GM19395 (cell line): ENCODE data around the gene IMMP2L.
A peak's percentile ranks its signal among the peaks of the same experiment; 100 is the strongest.

ENCODE experiments used
- ATAC-seq: cut with Tn5 transposase; IDR thresholded peaks from one replicate; pipeline ENCODE4 v1.9.1; 2021; ENCODE audit warnings: mild to moderate bottlenecking, moderate library complexity; ENCODE audit not compliant: unreplicated experiment

IMMP2L gene

GRCh38 chr7:111018960-111019736 lies 543.1 kb downstream of the IMMP2L start:
- no peak for ATAC-seq

DNA sequence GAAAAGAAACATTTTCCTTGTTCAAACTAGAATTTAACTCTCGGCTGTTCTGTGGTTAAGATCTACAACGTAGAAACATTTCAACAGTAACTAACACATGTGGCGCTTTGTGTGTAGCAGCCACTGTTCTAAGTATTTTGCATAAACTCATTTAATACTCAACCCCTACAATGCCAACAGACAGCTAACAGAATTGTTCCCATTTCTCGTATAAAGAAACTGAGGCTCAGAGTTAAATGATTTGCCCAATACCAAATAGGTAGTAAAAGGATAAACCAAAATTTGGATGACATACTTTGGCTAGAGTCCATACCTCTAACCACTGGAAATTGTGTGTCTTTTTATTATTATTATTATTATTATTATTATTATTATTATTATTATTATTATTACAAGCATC lies 543.8 kb downstream of the IMMP2L start:
- ATAC-seq, result no peak

- no peak for ATAC-seq
These were observed 548.2 kb downstream of the IMMP2L start for GRCh38 chr7:111014079-111014478.

- peak; percentile 98 for ATAC-seq
These were observed 549.3 kb downstream of the IMMP2L start for GRCh38 chr7:111012799-111013675.

GRCh38 chr7:111012149-111012548 lies 550.1 kb downstream of the IMMP2L start:
- no peak for ATAC-seq

DNA sequence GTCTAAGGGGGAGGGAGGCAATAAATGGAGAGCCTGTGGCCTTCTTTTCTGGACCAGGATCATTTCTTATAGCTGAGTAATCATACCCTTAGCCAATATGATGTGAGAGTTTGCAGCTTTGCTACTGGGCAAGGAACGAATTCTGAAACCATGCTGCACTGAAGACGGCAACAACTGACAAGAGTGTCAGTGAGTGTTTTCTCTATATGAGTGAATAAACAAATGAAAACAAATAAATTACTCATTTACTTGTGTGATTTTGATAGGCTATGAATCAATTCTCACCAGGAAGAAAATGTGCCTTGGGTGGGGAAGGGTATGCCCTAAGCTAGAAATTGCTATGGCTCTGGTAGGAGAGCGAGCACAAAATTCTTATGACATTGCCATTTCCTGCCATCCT lies 550.8 kb downstream of the IMMP2L start:
- no peak for ATAC-seq

DNA sequence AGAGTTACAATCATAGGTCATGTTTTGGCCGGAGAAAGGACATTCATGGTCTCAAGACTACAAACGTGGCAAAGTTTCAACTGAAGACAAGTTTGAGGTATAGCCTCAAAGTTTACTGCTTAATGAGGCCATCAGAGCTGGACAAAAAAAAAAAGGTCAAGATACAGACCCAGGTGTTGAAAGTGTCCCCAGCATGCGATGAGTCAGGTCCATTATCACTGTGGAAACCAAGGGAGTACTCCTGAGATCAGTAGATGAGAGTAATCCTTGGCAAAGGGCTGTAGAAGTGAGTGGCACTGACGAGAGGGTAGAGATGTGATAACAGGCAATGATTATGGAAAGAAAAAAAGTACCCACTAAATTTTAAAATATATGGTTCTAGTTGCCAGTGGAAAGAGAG lies 551.5 kb downstream of the IMMP2L start:
- ATAC-seq, result no peak

DNA sequence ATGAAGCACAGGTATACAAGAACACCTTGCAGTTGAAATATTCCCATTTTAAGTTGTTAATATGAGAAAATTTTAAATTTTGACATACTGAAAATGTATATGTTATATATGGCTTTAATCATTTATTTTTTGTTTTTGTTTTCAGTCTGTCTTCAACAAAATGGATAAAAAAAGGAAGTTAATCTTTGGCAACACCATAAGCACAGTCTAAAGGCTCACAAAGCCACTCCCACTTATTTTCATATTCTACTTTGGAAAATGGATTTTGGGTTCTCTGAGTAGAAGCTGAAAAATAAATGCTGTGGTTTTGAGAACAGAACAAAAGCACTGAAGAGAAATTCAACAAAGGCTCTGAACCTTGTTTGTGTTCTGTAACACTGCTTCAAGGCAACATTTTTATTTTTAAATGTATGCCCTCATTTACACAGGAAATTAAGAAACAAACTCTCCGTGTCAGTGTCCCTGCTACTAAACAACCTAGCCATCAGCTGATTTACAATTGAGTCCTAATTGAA lies 552.7 kb downstream of the IMMP2L start:
- ATAC-seq, result no peak

GRCh38 chr7:111006691-111007090 lies 555.6 kb downstream of the IMMP2L start:
- ATAC-seq, result no peak

- no peak for ATAC-seq
These were observed 556.3 kb downstream of the IMMP2L start for GRCh38 chr7:111006040-111006439.

- no peak for ATAC-seq
These were observed 556.8 kb downstream of the IMMP2L start for GRCh38 chr7:111005445-111005844.

DNA sequence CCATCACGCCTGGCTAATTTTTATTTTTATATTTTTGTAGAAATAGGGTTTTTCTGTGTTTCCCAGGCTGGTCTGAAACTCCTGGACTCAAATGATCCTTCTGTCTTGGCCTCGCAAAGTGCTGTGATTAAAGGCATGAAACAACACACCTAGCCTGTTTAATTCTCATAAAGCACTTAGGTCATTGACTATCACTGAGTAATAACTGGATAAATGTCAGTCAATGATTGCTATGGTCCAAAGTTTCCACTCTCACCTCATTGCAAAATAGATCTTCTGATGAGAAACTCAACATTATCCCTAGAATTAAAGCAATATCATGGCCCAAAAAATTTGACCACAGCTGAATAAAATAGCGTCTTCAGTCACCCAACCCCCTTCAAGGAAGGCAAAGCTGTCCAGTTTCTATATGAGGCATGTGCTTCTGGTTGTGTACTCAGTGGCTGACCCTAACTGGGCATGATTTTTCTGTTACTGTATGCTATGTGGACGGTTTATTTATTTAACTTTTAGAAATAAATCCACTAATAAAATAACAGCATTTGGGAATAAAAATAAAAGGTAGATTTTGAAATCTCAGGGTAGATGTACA lies 557.9 kb downstream of the IMMP2L start:
- no peak for ATAC-seq

DNA sequence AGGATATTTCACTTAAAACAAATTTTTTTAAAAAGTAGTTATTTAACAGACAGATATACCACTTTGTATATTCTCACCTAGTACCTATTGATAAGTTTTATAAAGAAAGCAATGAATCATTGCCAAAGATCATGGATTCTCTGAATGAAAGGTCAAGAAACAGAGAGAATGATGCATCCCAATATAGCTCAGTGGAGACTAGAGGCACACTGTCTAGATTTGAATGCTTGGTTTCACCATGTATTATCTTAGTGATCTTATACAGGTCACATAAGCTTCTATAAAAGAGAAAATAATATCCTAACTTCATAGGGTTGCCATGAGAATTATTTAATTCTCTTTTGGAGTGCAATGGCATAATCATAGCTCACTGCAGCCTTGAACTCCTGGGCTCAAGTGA lies 558.4 kb downstream of the IMMP2L start:
- ATAC-seq, result no peak

GRCh38 chr7:110994028-110994967 lies 568.0 kb downstream of the IMMP2L start:
- ATAC-seq, result no peak

DNA sequence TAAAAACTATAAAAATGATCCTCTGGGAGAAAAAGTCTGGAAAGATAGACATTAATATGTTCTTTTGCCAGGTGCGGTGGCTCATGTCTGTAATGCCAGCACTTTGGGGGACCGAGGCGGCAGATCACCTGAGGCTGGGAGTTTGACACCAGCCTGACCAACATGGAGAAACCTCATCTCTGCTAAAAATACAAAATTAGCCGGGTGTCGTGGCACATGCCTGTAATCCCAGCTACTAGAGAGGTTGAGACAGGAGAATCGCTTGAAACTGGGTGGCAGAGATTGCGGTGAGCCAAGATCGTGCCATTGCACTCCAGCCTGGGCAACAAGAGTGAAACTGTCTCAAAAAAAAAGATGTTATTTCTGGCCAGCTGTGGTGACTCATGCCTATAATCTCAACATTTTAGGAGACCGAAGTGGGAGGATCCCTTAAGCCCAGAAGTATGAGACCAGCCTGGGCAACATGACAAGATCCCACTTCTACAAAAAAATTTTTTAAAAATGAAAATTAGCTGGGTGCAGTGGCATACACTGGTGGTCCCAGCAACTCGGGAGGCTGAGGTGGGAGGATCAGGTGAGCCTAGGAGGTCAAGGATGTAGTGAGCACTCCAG lies 573.3 kb downstream of the IMMP2L start:
- no peak for ATAC-seq

- no peak for ATAC-seq
These were observed 573.9 kb downstream of the IMMP2L start for GRCh38 chr7:110988348-110988747.

DNA sequence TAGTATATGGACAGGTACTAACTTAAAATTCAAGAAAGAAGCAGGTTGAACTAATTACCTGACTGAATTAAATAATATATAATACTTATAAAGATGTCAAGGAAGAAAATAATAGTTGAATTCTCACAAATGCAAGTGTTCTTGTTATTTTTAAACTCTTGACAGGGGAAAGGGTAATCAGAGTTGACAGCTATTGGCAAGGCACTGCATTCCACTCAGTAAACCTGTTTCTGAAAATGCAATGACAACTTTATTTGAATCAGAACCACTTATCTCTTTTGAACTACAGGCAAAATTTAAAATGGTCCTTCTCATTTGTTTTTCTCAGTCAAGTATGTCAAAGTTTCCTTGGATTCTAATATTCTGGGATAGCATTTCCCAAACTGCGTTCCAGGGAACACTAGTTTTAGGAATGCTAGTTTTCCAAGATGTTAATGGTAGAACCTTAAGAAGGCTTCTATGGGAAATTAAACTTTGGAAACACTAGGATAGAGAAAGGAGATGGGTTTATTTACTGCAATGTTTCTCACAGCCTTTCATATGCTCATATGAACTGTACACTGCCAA lies 575.1 kb downstream of the IMMP2L start:
- no peak for ATAC-seq

GRCh38 chr7:110983822-110984456 lies 578.4 kb downstream of the IMMP2L start:
- ATAC-seq, result no peak

DNA sequence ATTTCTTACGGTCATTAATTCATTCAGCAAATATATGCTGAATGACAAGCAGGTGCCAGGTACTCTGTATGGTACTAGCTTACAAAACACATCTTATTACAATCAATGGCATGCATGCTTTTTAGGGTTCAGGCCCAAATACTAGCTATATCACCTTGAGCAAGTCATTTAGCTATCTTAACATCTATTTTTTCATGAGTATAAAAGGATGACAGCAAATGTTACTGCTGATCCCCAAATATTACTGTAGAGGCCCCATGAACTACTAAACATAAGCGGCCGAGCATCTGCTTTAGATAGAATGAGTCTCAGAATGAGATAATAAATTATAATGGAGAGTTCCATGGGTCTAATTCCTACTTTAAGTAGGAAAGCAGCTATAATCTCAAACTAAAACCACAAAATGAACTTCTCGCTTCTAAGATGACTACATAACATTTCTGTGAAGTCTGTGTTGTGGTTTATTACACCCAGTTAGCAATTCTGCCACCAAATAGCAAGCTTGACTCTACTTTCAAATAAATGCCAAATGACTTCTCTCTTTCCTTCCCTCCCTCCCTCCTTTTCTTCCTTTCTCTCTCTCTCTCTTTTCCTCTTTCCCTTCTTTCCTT lies 585.1 kb downstream of the IMMP2L start:
- ATAC-seq, result no peak
